Epithelial cell of proximal tubule (primary cell): ENCODE measurements around the gene EXOC8. TPM values are rescaled to one million over a fixed set of nuclear protein-coding genes. Genes with fewer than 3 reads are reported as not detected.

Source experiments
- DNase-seq: peaks from one replicate; pipeline ENCODE4 v3.0.0-alpha.2; 2011; ENCODE audit warnings: low read depth
- H3K4me3 ChIP-seq: 2 replicates; pipeline ENCODE4 v1.5.1; 2011; ENCODE audit warnings: low read depth, mild to moderate bottlenecking, low read length
- total RNA-seq: library from RNA; depleted of rRNA; stranded (reverse); fragments of >200 nt; gene quantifications from 2 replicates; pipeline ENCODE4 v1.2.3, GENCODE V29; 2015
- TF ChIP-seq, protein P1 (sequence below): conservative IDR thresholded peaks from 2 replicates; pipeline ENCODE4 v1.5.1; 2012; ENCODE audit warnings: low read depth, mild to moderate bottlenecking, low read length

The EXOC8 gene
- total RNA-seq, 1 donor from 2014 or later = 8.1 TPM

DNA sequence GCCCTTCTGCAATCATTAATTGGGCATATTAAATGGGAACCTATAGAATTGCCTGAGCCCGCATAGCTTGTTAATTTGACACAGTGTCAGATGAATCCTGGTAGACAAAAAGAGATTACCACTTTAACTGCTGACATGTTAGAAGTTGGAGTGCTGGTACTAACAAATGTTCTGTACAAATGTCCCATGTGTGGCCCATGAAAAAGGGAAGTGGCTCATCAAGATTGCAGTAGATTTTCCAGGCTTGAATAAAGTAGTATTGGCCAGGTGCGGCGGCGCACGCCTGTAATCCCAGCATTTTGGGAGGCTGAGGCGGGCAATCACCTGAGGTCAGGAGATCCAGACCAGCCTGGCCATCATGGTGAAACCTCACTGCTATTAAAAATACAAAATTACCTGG, 51.0 kb downstream of the EXOC8 start:
- H3K4me3 ChIP-seq = no peak overlapping the region
- DNase-seq = no peak
- TF ChIP-seq, protein P1, sequence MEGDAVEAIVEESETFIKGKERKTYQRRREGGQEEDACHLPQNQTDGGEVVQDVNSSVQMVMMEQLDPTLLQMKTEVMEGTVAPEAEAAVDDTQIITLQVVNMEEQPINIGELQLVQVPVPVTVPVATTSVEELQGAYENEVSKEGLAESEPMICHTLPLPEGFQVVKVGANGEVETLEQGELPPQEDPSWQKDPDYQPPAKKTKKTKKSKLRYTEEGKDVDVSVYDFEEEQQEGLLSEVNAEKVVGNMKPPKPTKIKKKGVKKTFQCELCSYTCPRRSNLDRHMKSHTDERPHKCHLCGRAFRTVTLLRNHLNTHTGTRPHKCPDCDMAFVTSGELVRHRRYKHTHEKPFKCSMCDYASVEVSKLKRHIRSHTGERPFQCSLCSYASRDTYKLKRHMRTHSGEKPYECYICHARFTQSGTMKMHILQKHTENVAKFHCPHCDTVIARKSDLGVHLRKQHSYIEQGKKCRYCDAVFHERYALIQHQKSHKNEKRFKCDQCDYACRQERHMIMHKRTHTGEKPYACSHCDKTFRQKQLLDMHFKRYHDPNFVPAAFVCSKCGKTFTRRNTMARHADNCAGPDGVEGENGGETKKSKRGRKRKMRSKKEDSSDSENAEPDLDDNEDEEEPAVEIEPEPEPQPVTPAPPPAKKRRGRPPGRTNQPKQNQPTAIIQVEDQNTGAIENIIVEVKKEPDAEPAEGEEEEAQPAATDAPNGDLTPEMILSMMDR = no peak

DNA sequence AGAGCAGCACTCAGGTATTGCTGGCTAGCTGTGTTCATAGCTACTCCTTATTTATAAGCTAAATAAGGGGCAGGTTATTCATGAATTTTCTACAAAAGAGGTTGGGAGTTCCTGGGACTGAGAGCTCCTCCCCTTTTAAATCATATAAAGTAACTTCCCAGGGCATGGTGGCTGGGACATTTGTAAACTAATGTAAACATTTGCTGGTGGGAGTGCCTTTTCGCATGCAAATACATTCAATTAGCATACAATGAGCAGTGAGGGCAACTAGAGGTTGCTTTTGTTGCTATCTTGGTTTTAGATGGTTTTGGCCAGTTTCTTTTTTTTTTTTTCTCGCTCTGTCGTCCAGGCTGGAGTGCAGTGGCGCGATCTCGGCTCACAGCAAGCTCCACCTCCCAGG, 53.2 kb downstream of the EXOC8 start:
- DNase-seq = no peak
- no peak overlapping the region for H3K4me3 ChIP-seq
- TF ChIP-seq, protein P1 = no peak

Other genes starting within 250 kb of the EXOC8 start
- gene TRIM67, start 175.8 kb downstream of the EXOC8 start, total RNA-seq = not detected in 2 replicates
- gene GNPAT, start 96.6 kb downstream of the EXOC8 start, total RNA-seq = 35.5 and 46.3 TPM in 2 replicates
- gene SPRTN, start 441 bp upstream of the EXOC8 start, total RNA-seq = 19.7 and 21.5 TPM in 2 replicates
- 34.5 and 38.6 TPM in 2 replicates for gene EGLN1, start 84.4 kb upstream of the EXOC8 start, total RNA-seq
- 12.1 and 26.4 TPM in 2 replicates for gene TSNAX, start 190.8 kb upstream of the EXOC8 start, total RNA-seq